Medulla oblongata (tissue), 1 donor: ENCODE results near the gene NARF.
"Not testable (repeated sequence)": the region's sequence is repeated elsewhere in the genome, so short reads cannot be mapped to it uniquely, and the experiment has no call there.

Source experiments
- DNase-seq: peaks from one replicate; pipeline ENCODE4 v3.0.0-alpha.2; 2015; ENCODE audit errors: extremely low spot score

NARF gene

DNA sequence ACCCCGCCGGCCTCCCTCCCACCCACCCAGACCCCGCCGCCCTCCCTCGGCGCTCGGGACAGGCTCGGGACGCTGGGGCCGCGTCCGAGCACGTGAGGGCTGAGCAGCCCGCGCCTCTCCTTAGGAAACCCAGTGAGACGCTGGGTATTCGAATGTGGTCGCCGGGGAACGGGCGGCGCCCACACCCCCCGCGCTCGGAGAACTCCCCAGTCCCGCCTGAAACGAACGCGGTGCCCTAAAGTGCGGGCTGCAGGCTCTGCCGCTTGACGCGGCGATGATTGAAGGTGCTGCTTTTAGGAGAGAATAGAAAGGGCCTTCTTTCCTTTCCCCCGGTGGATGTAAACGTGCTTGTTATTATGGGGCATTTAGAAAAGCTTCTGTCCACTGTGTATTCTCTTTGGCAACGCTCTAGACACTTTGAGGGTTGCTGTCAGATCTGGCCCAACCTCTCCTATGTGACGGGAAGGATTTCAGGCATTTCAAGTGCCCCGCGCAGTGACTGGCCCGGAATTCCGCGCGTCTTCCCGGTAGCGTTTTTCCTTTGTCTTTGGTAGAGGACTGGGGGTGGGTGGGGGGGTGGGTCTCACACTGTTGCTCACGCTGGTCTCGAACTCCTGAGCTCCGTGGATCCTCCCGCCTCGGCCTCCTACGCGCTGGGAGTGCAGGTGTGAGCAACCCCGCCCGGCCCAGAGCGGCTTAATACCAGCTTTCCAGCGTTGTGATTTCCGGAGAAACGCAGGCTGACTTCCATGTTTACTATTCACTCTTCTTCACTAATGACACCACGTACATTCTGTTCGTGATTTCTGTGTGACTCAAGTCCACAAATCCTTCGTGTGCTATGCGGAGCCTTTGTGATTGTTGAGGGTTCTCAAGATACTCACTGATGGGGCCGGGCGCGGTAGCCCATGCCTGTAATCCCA, 39.2 kb downstream of the NARF start:
- DNase-seq, result no peak

GRCh38 chr17:82502207-82502606, 43.7 kb downstream of the NARF start:
- DNase-seq, result no peak

- DNase-seq, result no peak
Observed at GRCh38 chr17:82503094-82503727, 44.7 kb downstream of the NARF start.

- DNase-seq, result no peak
Observed at GRCh38 chr17:82503728-82504308, 45.3 kb downstream of the NARF start.

GRCh38 chr17:82505296-82505695, 46.8 kb downstream of the NARF start:
- DNase-seq, result no peak

DNA sequence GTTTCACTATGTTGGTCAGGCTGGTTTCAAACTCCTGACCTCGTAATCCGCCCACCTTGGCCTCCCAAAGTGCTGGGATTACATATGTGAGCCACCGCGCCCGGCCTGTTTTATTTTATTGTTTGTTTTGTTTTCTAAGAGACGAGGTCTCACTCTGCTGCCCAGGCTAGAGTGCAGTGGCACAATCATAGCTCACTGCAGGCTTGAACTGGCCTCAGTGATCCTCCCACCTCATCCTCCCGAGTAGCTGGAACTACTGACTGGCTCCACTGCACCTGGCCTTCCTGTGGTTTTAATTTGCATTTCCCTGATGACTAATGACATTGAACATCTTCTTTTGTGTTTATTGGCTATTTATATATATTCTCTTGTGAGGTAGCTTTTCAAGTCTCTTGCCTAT, 47.9 kb downstream of the NARF start:
- DNase-seq, result not testable (repeated sequence)

- DNase-seq, result no peak
Observed at GRCh38 chr17:82507631-82508175, 49.2 kb downstream of the NARF start.

DNA sequence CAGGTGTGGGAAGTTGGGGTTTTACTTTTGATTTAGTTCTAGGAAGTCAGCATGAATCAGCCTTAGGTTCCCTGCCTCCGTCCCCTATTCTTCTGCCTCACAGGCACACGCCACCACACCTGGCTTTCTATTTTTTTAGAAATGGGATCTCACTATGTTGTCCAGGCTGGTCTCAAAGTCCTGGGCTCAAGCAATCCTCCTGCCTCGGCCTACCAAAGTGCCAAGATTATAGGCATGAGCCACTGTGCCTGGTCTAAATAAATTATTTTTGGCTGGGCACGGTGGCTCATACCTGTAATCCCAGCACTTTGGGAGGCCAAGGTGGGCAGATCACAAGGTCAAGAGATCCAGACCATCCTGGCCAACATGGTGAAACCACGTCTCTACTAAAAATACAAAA, 53.1 kb downstream of the NARF start:
- not testable (repeated sequence) for DNase-seq

DNA sequence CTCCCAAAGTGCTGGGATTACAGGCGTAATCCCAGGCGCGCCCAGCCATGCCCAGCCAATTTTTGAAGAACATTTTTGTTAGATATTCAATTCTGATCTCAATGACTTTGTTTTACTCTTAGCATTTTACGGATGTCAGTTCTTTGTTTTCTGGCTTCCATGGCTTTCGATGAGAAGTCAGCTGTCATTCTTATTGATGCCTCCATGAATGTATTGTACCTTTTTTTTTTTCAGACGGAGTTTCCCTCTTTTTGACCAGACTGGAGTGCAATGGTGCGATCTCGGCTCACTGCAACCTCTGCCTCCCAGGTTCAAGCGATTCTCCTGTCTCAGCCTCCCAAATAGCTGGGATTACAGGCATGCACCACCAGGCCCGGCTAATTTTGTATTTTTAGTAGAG, 55.3 kb downstream of the NARF start:
- not testable (repeated sequence) for DNase-seq

GRCh38 chr17:82517230-82517865, 58.8 kb downstream of the NARF start:
- DNase-seq, result no peak

GRCh38 chr17:82518826-82519810, 60.6 kb downstream of the NARF start, which contains the start of gene FOXK2:
TSS of gene FOXK2 (plus strand) at chr17:82519732. CDS start at chr17:82519889, 157 bp downstream.
- DNase-seq, result peak; percentile 93

DNA sequence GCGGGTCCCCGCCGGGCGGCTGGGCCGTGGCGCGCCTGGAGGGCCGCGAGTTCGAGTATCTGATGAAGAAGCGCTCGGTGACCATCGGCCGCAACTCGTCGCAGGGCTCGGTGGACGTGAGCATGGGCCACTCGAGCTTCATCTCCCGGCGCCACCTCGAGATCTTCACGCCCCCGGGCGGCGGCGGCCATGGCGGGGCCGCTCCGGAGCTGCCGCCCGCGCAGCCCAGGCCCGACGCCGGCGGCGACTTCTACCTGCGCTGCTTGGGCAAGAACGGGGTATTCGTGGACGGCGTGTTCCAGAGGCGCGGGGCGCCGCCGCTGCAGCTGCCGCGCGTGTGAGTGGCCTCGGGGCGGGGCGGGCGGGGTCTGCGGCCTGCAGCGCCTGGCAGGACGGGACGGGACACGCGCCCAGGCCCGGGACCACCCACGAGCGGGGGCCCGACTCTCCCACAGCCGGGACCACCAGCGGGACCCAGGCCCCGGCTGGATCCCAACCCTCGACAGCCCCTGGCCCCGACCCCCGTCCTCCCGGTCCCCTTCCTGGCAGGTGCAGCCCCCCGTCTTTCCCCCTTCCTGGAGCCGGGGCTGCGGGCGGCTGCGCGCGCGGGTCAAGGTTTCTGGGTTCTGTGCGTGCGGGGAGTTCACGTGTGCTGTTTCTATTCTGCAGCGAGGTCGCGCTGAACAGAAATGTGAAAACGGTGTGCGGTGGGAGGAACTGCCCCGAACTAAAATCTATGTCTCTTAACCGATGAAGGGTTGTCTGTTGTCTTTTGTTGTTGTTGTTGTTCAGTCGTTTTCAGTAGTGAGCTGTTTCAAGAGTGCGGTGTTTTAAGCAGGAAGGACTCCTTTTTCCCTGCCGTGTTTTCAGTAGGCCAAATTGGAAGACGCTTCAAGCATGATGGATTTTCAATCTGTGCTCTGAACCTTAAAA, 61.7 kb downstream of the NARF start:
- peak; percentile 26 for DNase-seq

- no peak for DNase-seq
Observed at GRCh38 chr17:82524540-82524939, 66.0 kb downstream of the NARF start.

GRCh38 chr17:82525712-82526111, 67.2 kb downstream of the NARF start:
- no peak for DNase-seq

DNA sequence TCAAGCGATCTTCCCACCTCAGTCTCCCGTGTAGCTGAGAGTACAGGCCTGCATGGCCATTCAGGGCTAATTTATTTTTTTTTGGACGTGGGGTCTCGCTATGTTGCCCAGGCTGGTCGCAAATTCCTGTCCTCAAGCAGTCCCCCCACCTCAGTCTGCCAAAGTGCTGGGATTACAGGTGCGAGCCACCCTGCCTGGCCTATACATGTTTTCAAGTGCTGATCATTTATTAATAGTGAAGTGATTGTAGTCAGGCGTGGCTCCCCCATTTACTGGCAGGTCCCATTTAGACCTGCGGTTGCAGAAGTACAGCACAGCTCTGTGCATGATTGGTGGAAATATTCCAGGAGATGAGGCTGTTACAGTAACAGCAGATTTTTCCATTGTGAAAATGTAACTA, 69.4 kb downstream of the NARF start:
- DNase-seq, result no peak

DNA sequence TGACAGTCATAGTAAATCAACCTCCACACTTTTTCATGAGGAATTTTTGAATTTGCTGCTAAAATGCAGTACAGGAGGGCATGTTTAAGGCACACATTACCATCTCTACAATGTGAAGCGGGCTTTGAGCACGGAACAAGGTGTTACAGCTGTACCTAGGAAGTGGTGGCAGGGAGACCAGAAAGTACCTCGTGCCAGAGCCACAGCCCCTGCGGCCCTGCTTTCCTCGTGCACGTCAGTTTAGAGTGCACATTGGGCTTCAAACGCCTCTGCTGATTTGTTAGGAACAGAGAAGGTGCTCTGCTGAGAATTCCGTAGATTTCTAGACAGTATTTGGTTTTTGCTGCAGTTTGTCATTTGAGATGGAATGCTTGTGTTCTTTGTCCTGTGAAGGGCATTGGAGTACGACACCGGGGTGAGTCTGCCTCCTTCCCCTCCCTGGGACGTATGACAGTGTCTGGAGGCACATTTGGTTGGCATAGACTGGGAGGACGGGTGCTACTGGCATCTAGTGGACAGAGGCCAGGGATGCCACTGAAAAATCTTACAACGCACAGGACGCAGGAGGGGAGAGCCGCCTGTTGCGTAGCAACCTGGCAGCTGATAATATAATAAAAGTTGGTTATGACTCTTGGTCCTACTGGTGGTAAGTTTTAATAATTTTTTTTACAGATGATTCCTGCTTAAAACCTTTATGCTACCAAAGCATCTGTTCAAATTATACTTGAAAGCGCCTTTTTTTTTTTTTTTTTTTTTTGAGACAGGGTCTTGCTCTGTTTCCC, 70.1 kb downstream of the NARF start:
- peak; percentile 82 for DNase-seq

- no peak for DNase-seq
Observed at GRCh38 chr17:82529914-82530300, 71.4 kb downstream of the NARF start.

DNA sequence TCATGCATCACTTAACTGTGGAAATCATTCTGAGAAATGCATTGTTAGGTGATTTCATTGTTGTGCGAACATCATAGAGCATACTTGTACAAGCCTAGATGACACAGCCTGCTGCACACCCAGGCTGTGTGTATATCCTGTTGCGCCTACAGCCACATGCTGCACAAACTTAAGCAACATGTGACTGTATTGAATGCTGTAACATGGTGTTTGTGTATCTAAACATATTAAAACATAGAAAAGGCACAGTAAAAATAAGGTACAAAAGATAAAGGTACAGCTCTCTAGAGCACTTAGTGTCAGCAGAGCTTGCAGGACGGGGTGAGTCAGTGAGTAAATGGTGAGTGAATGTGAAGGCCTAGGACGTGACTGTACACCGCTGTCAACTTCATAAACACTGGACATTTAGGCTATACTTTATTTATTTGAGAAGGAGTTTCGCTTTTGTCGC, 72.9 kb downstream of the NARF start:
- DNase-seq, result no peak

GRCh38 chr17:82534401-82534812, 75.9 kb downstream of the NARF start:
- no peak for DNase-seq
